GM23248 (cell line): ENCODE measurements around the gene CEP164.
"Not testable (repeated sequence)": the region's sequence is repeated elsewhere in the genome, so short reads cannot be mapped to it uniquely, and the experiment has no call there.

Experiments used
- EZH2 ChIP-seq: fragments of 200-600 bp; sonication (generic); IDR thresholded peaks from 2 replicates; pipeline ENCODE4 v1.6.1; 2018; ENCODE audit warnings: antibody characterized with exemption, mild to moderate bottlenecking; ENCODE audit not compliant: insufficient read depth, poor library complexity, severe bottlenecking
- EZH2phosphoT487 ChIP-seq: fragments of 200-600 bp; sonication (generic); IDR thresholded peaks from 2 replicates; pipeline ENCODE4 v1.6.1; 2018; ENCODE audit warnings: antibody characterized with exemption, moderate library complexity, mild to moderate bottlenecking, low read depth; ENCODE audit not compliant: insufficient read depth

DNA sequence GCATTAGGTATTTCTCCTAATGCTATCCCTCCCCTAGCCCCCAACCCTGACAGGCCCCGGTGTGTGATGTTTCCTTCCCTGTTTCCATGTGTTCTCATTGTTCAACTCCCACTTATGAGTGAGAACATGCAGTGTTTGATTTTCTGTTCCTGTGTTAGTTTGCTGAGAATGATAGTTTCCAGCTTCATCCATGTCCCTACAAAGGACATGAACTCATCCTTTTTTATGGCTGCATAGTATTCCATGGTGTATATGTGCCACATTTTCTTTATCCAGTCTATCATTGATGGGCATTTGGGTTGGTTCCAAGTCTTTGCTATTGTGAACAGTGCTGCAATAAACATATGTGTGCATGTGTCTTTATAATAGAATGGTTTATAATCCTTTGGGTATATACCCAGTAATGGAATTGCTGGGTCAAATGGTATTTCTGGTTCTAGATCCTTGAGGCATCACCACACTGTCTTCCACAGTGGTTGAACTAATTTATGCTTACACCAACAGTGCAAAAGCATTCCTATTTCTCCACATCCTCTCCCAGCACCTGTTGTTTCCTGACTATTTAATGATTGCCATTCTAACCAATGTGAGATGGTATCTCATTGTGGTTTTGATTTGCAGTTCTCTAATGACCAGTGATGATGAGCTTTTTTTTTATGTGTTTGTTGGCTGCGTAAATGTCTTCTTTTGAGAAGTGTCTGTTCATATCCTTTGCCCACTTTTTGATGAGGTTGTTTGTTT lies 71.6 kb downstream of the CEP164 start:
- not testable (repeated sequence) for TF ChIP-seq EZH2, EZH2phosphoT487
